Testis (tissue), 3 donors: ENCODE data around the gene ST6GAL2. TPM values are rescaled to one million over a fixed set of nuclear protein-coding genes. Genes with fewer than 3 reads are reported as not detected.

Experiments used
- DNase-seq: peaks from one replicate; pipeline ENCODE4 v3.0.0-alpha.2; 2019
- H3K27ac ChIP-seq, 2 donors: fragments of 200-600 bp; sonication (generic); one replicate each; pipeline ENCODE4 v1.5.1; 2019
- H3K27me3 ChIP-seq: fragments of 200-600 bp; sonication (generic); one replicate; pipeline ENCODE4 v1.5.1; 2019
- H3K36me3 ChIP-seq: fragments of 200-600 bp; sonication (generic); one replicate; pipeline ENCODE4 v1.5.1; 2017; ENCODE audit warnings: low read depth; ENCODE audit errors: missing control alignments
- H3K4me1 ChIP-seq: fragments of 200-600 bp; sonication (generic); one replicate; pipeline ENCODE4 v1.5.1; 2019
- H3K4me3 ChIP-seq, 2 donors: fragments of 200-600 bp; sonication (generic); one replicate each; pipeline ENCODE4 v1.5.1; 2017 to 2019
- H3K9me3 ChIP-seq: fragments of 200-600 bp; sonication (generic); one replicate; pipeline ENCODE4 v1.5.1; 2017
- POLR2A ChIP-seq: fragments of 450-650 bp; IDR thresholded peaks from one replicate; pipeline ENCODE4 v1.6.1; 2017; ENCODE audit warnings: antibody characterized with exemption, mild to moderate bottlenecking, moderate library complexity
- WGBS, 2 donors: methylation state at CpG; one replicate each; pipeline ENCODE4 v1.1.5; 2018; 5-methylcytosine and 5-hydroxymethylcytosine counted together
- intact Hi-C: fragments of 100-400 bp; cut with DNase I; formaldehyde crosslinking; loops from one replicate; pipeline ENCODE4 v1.15.1; 2023; ENCODE audit warnings: low total_unique reads
- polyA plus RNA-seq: library from polyadenylated mRNA; stranded (reverse); fragments of 350-450 nt; fragmentation: Illumina TruSeq; extraction: RNeasy Lipid Tissue Mini Kit (QIAGEN cat#74804); gene quantifications from one replicate; pipeline ENCODE4 v1.2.3, GENCODE V29; 2014; ENCODE audit warnings: low read depth, low replicate concordance; ENCODE audit not compliant: insufficient read depth
- total RNA-seq, 2 donors: library from RNA; depleted of rRNA; stranded (reverse); fragments of >200 nt; gene quantifications; one replicate each; pipeline ENCODE4 v1.2.3, GENCODE V29; 2016
- TF ChIP-seq, protein P1 (sequence below), 3 experiments: fragments of 450-650 bp in 2 of 3; fragments of 200-600 bp in 1 of 3; sonication (generic) in 1 of 3; IDR thresholded peaks; one replicate each; pipeline ENCODE4 v1.5.1; 2016 to 2019; ENCODE audit warnings: antibody characterized with exemption in 3 of 3, mild to moderate bottlenecking in 2 of 3, moderate library complexity in 1 of 3

The ST6GAL2 gene
- total and polyA plus RNA-seq, 3 donors from 2014 or later = 14.3 to 95.6 (median 83.8) TPM

DNA sequence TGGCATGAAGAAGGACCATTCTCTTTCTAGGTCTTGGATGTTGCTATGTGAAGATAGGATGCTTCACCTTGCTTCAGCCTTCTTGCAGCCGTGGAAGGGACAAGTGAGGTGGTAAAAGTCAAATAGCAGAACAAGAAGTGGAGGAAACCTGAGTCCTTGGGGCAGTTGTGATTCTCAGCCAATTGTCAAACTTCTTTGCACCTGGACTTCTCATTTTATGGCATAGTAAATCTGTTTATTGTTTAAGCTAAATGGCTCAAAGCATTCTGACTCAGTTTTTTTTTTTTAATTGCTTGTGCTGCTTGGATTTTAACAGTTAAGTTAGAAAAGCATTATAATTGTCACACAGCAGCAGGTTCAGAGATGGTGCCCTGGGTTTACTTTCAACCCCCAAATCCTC, 33.0 kb upstream of the ST6GAL2 start:
- no peaks in the 10 kb centered on the region for H3K27me3 ChIP-seq
- intact Hi-C loops = no loop called here
- H3K4me1 ChIP-seq = peaks cover 6% of the 10 kb centered on the region
- no peak for DNase-seq
- WGBS, 2 donors = 51 to 70% methylated on average over 1 of the region's 1 CpG
- TF ChIP-seq, protein P1, sequence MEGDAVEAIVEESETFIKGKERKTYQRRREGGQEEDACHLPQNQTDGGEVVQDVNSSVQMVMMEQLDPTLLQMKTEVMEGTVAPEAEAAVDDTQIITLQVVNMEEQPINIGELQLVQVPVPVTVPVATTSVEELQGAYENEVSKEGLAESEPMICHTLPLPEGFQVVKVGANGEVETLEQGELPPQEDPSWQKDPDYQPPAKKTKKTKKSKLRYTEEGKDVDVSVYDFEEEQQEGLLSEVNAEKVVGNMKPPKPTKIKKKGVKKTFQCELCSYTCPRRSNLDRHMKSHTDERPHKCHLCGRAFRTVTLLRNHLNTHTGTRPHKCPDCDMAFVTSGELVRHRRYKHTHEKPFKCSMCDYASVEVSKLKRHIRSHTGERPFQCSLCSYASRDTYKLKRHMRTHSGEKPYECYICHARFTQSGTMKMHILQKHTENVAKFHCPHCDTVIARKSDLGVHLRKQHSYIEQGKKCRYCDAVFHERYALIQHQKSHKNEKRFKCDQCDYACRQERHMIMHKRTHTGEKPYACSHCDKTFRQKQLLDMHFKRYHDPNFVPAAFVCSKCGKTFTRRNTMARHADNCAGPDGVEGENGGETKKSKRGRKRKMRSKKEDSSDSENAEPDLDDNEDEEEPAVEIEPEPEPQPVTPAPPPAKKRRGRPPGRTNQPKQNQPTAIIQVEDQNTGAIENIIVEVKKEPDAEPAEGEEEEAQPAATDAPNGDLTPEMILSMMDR (IDR thresholded peaks at IDR 0.05) = no peak
- no peak for TF ChIP-seq POLR2A
- H3K27ac ChIP-seq = no peak overlapping the region
- H3K9me3 ChIP-seq = no peaks in the 10 kb centered on the region
- H3K4me3 ChIP-seq = no peak overlapping the region
- no peaks in the 10 kb centered on the region for H3K36me3 ChIP-seq

GRCh38 chr2:106904242-106904641, 18.3 kb upstream of the ST6GAL2 start:
- Histone ChIP-seq H3K36me3 (no peaks in the 10 kb centered on the region), H3K27ac (no peak overlapping the region), H3K4me3 (no peak overlapping the region), H3K27me3 (no peaks in the 10 kb centered on the region), H3K9me3 (no peaks in the 10 kb centered on the region), H3K4me1 (no peaks in the 10 kb centered on the region)
- WGBS, 2 donors = 89 to 94% methylated on average over 2 of the region's 2 CpGs
- intact Hi-C loops = no loop called here
- TF ChIP-seq, protein P1 (IDR thresholded peaks at IDR 0.05) = no peak
- TF ChIP-seq POLR2A = no peak
- no peak for DNase-seq

DNA sequence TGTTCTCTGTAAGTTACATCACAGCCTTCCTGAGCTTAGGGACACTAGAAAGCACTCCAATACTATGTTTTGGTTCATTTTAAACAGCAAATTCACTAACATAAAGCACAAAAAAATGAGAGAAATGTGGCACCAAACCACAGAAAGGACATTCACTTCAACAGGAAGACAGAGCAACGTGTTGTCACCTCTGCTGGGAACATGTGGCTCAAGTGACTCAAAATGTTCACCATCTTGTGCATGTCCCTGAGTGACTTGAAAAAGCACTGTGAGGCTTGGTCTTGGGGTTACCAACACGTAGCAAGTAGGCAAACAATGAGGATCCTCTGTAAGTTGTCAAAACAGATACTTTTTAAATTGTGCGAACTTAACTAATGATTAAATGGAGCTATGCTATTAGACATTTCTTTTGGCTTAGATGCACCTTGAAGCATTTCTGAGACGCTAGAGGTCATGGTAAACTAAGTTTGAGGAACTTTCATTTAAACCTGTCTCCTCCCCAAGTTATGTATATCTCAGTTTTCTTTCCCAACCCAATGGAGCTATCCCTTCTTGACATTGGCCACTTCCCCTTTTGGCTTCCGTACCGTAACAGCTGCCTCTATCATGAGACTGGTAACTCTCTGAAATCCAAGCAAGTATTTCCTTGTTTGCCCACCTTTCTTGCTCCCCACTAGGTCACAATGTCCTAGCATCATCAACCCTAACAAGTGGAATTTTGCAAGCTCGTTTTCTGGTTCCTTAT, 14.0 kb upstream of the ST6GAL2 start:
- DNase-seq = no peak
- WGBS, 2 donors = 86% methylated on average over 7 of the region's 7 CpGs
- Histone ChIP-seq H3K27ac (no peak overlapping the region), H3K9me3 (no peaks in the 10 kb centered on the region), H3K4me1 (no peaks in the 10 kb centered on the region), H3K36me3 (no peaks in the 10 kb centered on the region), H3K4me3 (no peak overlapping the region), H3K27me3 (no peaks in the 10 kb centered on the region)
- intact Hi-C loops = no loop called here
- TF ChIP-seq, protein P1 (IDR thresholded peaks at IDR 0.05) = no peak
- TF ChIP-seq POLR2A = no peak

DNA sequence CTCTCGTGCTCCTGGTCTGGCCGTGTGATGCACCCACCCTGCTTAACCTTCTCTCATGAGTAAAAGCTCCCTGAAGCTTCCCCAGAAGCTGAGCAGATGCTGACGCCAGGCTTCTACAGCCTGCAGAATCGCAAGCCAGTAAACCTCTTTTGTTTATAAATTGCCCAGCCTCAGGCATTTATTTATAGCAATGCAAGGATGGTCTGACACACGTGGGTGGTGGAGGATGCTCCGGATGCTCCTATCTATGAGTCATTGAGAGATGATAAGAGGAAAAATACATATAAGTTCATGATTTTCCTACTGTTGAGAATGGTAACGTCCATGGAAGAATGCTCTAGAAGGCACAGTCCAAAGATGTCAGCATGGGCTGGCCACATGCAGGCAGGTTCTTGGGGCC, 8.6 kb upstream of the ST6GAL2 start:
- Histone ChIP-seq H3K27ac (no peak overlapping the region), H3K4me1 (no peaks in the 10 kb centered on the region), H3K9me3 (no peaks in the 10 kb centered on the region), H3K4me3 (no peak overlapping the region), H3K27me3 (no peaks in the 10 kb centered on the region), H3K36me3 (no peaks in the 10 kb centered on the region)
- DNase-seq = no peak
- intact Hi-C loops = no loop called here
- TF ChIP-seq, protein P1 (IDR thresholded peaks at IDR 0.05) = no peak
- TF ChIP-seq POLR2A = no peak
- WGBS, 2 donors = 83 to 84% methylated on average over 6 to 7 of the region's 7 CpGs

GRCh38 chr2:106892048-106892447, 6.1 kb upstream of the ST6GAL2 start:
- TF ChIP-seq, protein P1 (IDR thresholded peaks at IDR 0.05) = no peak
- no peak for TF ChIP-seq POLR2A
- 70 to 83% methylated on average over 2 of the region's 2 CpGs for WGBS, 2 donors
- no peaks in the 10 kb centered on the region for H3K9me3 ChIP-seq

More at GRCh38 chr2:106892048-106892447, 6.1 kb upstream of the ST6GAL2 start:
- Histone ChIP-seq H3K36me3 (no peaks in the 10 kb centered on the region), H3K27me3 (no peaks in the 10 kb centered on the region), H3K27ac (no peak overlapping the region), H3K4me1 (no peaks in the 10 kb centered on the region), H3K4me3 (no peak overlapping the region)
- intact Hi-C loops = no loop called here
- no peak for DNase-seq
